ENCODE data around the gene GAST. TPM values are rescaled to one million over a fixed set of nuclear protein-coding genes. Genes with fewer than 3 reads are reported as not detected.
"Not testable (repeated sequence)": the region's sequence is repeated elsewhere in the genome, so short reads cannot be mapped to it uniquely, and the experiment has no call there.

Gene GAST
- total RNA-seq, 1 donor from 2014 or later, result not detected

DNA sequence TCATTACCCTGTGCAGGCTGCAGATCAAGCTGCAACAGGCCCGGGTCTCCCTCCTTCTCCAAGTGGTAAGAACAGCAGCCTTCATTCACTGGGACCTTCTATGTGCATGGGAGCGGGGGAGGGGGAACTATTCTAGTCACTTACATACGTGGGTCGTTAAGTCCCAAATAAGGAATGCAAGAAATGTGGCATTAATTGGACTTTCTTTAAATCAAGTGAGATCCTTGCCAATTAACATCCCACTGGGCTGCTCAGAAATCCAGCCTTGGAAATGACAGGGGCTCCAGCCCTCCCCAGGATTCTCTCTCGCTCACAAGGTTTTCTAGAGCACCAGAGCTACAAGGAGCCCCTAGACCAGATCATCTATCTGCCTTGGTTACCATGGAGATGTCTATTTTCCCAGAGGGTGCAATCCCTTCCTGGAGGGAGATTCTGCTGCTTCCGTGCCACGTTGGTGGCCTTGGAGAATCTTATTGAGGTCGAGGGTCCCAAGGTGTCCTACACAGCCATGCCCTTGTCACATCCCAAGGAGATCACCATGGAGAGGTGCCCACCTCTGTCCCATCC is 28.6 kb upstream of the GAST start:
- DNase-seq (ENCODE audit: low read depth in 2 of 2), result no peak

- no peak for DNase-seq (ENCODE audit: low read depth in 2 of 2)
These were observed 28.1 kb upstream of the GAST start for GRCh38 chr17:41684035-41684434.

GRCh38 chr17:41685753-41686152 is 26.4 kb upstream of the GAST start:
- DNase-seq (ENCODE audit: low read depth in 2 of 2), result not testable (repeated sequence)

DNA sequence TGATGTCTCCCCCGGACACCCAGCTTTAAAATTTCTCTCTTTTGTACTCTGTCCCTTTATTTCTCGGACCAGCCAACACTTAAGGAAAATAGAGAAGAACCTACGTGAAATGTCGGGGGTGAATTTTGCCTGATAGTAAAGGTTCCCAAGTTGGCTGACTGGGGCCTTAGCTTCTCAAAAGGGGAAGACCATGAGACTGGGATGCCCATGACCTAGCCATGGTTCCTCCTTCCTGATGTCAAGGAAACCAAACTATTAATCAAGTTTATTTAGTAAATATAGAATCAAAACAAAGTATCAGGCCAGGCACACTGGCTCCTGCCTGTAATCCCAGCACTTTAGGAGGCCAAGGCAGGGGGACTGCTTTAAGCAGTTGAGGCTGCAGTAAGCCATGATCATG is 25.9 kb upstream of the GAST start:
- no peak for DNase-seq (ENCODE audit: low read depth in 2 of 2)

GRCh38 chr17:41687828-41688640 is 24.1 kb upstream of the GAST start:
- DNase-seq (ENCODE audit: low read depth in 2 of 2), result peak; percentile 52 to 58

GRCh38 chr17:41688641-41689496 is 23.3 kb upstream of the GAST start, which contains the start of gene EIF1:
Gene EIF1 (plus strand): TSS chr17:41688885. CDS start chr17:41689039, 154 bp downstream.
- DNase-seq (ENCODE audit: low read depth in 2 of 2), result peak; percentile 100

- DNase-seq (ENCODE audit: low read depth in 2 of 2), result peak; percentile 73 to 79
These were observed 22.4 kb upstream of the GAST start for GRCh38 chr17:41689497-41690299.

- DNase-seq (ENCODE audit: low read depth in 2 of 2), result no peak
These were observed 21.6 kb upstream of the GAST start for GRCh38 chr17:41690497-41690896.

GRCh38 chr17:41691031-41691777 is 20.9 kb upstream of the GAST start:
- no peak for DNase-seq (ENCODE audit: low read depth in 2 of 2)

DNA sequence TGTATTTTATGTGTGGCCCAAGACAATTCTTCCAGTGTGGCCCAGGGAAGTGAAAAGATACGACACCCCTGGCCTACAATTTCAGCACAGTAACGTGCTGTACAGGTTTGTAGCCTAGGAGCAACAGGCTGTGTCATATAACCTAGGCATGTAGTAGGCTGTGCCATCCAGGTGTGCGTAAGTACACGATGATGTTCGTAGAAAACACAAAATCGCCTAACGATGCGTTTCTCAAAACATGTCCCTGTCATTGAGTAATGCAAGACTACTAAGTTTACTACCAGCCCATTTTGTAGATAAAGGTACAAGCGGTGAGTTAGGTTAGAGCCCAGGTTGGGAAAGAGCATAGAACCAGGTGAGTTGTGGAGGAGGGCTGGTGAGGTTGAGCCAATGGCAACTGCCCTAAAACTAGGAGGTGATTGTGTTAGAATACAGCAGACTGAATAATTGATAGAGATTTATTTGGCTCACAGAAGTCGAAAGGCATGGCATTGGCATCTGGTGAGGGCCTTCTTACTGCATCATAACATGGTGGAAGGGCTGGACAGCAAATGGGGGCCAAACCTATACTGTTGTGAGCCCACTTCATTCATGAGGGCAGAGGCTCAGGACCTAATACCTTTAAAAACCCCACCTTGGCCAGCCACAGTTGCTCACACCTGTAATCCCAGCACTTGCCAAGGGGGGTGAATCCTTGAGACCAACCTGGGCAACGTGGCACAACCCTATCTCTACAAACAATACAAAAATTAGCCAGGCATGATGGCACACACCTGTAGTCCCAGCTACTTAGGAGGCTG is 19.2 kb upstream of the GAST start:
- DNase-seq (ENCODE audit: low read depth in 2 of 2), result no peak

DNA sequence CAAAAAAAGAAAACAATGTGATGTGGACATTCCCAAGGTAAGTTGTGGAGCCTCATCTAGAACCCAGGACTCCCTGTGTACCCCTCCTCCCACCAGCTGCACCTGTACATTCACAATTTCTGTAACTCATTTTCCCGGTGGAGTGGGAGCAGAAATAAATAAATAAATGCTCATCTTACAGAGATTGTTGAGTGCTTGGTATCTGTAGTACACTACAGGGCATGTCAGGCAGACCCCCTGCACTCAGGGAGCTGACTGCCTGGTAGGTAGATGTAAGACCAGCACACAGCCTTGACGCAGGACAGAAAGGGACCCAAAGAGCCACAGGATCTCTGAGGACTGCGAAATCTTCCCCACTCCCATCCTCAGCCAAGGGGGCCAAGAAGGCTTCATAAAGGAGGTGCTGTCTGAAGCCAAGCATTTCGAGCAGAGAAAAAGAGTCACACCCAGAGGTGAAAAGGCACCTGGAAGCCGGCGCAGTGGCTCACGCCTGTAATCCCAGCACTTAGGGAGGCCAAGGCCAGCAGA is 16.9 kb upstream of the GAST start:
- no peak for DNase-seq (ENCODE audit: low read depth in 2 of 2)

DNA sequence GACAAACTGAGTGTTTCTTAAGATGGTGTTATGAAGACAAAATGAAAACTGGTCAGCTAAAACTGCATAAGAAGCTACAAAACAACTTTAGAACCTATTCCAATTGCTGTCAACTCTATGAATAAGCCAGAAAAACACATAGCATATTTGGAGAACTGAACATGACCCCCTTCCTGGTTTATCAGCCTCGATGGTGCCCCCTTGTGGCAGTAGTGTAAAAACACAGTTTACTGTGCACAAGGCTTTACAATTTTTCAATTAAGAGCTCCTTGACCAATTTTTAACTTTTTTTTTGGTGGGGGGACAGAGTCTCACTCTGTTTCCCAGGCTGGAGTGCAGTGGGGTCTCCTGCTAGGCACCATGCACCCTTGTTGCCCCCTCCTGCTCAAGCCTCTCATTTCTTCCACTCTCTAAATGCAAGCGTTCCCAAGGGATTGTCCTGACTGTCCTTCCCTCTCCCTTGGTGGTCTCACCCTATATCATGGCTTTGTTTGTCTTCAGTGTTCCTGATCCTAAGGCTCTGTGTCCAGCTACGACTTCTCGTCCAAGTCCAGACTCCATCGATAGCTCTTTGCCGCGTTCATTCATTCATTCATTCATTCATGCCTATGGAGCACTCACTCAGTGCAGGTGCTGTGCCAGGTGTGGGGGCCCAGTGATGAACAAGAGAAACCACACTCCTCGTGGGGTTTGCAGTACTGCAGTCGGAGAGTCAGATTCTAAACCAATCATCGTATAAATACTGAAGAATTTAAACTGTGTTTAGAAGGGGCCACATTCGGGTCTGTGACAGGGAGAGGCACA is 16.0 kb upstream of the GAST start:
- DNase-seq (ENCODE audit: low read depth in 2 of 2), result peak; percentile 73 to 81

GRCh38 chr17:41697122-41697962 is 14.8 kb upstream of the GAST start:
- peak; percentile 12 to 69 for DNase-seq (ENCODE audit: low read depth in 2 of 2)

GRCh38 chr17:41700843-41701242 is 11.3 kb upstream of the GAST start:
- not testable (repeated sequence) for DNase-seq (ENCODE audit: low read depth in 2 of 2)

DNA sequence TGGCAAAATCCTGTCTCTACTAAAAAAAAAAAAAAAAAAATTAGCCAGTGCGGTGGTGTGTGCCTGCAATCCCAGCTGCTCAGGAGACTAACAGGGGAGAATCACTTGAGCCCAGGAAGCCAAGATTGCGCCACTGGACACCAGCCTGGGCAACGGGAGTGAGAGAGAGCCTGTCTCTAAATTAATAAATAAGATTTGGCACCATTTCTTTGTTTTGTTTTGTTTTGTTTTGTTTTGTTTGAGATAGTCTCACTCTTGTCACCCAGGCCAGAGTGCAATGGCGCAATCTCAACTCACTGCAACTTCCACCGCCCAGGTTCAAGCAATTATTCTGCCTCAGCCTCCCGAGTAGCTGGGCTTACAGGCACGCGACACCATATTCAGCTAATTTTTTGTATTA is 9.4 kb upstream of the GAST start:
- no peak for DNase-seq (ENCODE audit: low read depth in 2 of 2)

GRCh38 chr17:41705271-41705991 is 6.7 kb upstream of the GAST start:
- DNase-seq (ENCODE audit: low read depth in 2 of 2), result peak in 1 of 2 donors; percentile 66
